MM.1S (cell line): ENCODE data around the gene ALKBH8.

Experiments
- DNase-seq: peaks from one replicate; pipeline ENCODE4 v3.0.0-alpha.2; 2015
- H2AFZ ChIP-seq: fragments of 300-600 bp; sonication (generic); 2 replicates; pipeline ENCODE4 v1.6.0; 2016; ENCODE audit warnings: antibody characterized with exemption, low read length
- H3F3A ChIP-seq: fragments of 300-600 bp; sonication (generic); 2 replicates; pipeline ENCODE4 v1.6.1; 2016; ENCODE audit warnings: mild to moderate bottlenecking, antibody characterized with exemption, low read length, moderate library complexity, mixed read lengths; ENCODE audit not compliant: insufficient read depth
- H3K27ac ChIP-seq: fragments of 300-600 bp; sonication (generic); 2 replicates; pipeline ENCODE4 v1.5.1; 2016; ENCODE audit warnings: mild to moderate bottlenecking, low read length
- H3K27me3 ChIP-seq: fragments of 300-600 bp; sonication (generic); replicated peaks from 2 replicates; pipeline ENCODE4 v1.6.0; 2016; ENCODE audit warnings: low read length; ENCODE audit not compliant: insufficient read depth
- H3K36me3 ChIP-seq: fragments of 300-600 bp; sonication (generic); replicated peaks from 2 replicates; pipeline ENCODE4 v1.6.1; 2016; ENCODE audit warnings: mild to moderate bottlenecking, low read length, mixed read lengths; ENCODE audit not compliant: insufficient read depth
- H3K4me1 ChIP-seq: fragments of 300-600 bp; sonication (generic); 2 replicates; pipeline ENCODE4 v1.6.1; 2016; ENCODE audit warnings: low read length, mixed read lengths
- H3K4me2 ChIP-seq: fragments of 300-600 bp; sonication (generic); 2 replicates; pipeline ENCODE4 v1.6.0; 2016; ENCODE audit warnings: low read depth, low read length
- H3K4me3 ChIP-seq: fragments of 300-600 bp; sonication (generic); 2 replicates; pipeline ENCODE4 v1.5.1; 2016; ENCODE audit warnings: low read length, mixed read lengths
- H3K79me2 ChIP-seq: fragments of 300-600 bp; sonication (generic); 2 replicates; pipeline ENCODE4 v1.6.1; 2016; ENCODE audit warnings: mixed run types, low read length, mixed read lengths
- H3K9ac ChIP-seq: fragments of 300-600 bp; sonication (generic); 2 replicates; pipeline ENCODE4 v1.6.1; 2016; ENCODE audit warnings: low read length, mixed read lengths
- H3K9me2 ChIP-seq: fragments of 300-600 bp; sonication (generic); replicated peaks from 2 replicates; pipeline ENCODE4 v1.6.1; 2016; ENCODE audit warnings: mild to moderate bottlenecking, low read length, mixed read lengths; ENCODE audit not compliant: insufficient read depth
- H3K9me3 ChIP-seq: fragments of 300-600 bp; sonication (generic); replicated peaks from 2 replicates; pipeline ENCODE4 v1.6.1; 2016; ENCODE audit warnings: mild to moderate bottlenecking, low read length, mixed read lengths; ENCODE audit not compliant: insufficient read depth
- H4K20me1 ChIP-seq: fragments of 300-600 bp; sonication (generic); 2 replicates; pipeline ENCODE4 v1.6.1; 2016; ENCODE audit warnings: mild to moderate bottlenecking, low read length, moderate library complexity, mixed read lengths; ENCODE audit not compliant: insufficient read depth
- CTCF ChIP-seq: fragments of 300-600 bp; sonication (generic); IDR thresholded peaks from 2 replicates; pipeline ENCODE4 v1.5.1; 2016; ENCODE audit warnings: antibody characterized with exemption, low read length, mixed read lengths
- EZH2 ChIP-seq: fragments of 300-600 bp; sonication (generic); optimal IDR thresholded peaks from 2 replicates; pipeline ENCODE3; 2017; ENCODE audit warnings: low read depth, mild to moderate bottlenecking, antibody characterized with exemption, low read length, mixed read lengths
- EZH2phosphoT487 ChIP-seq: fragments of 300-600 bp; sonication (generic); IDR thresholded peaks from 2 replicates; pipeline ENCODE4 v1.6.1; 2018; ENCODE audit warnings: antibody characterized with exemption, low read length

The ALKBH8 gene

DNA sequence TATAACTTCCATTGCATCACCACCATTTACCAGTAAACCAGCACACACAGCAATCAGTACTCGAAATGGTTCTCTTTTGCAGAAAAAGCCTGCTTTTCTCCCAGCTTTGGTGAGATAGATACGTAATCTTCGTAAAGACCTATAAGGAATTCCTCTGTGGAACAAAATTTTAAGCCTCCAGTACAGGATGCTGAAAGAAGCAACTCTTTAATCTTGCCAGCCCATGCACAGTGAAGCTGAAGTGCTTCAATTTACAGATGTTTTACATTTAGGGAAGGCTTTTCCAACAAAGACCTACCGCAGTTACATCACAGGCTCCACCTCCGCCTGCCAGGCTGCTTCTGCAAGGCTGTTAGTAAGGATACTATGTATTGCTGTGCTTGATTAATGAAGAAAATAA is 27.3 kb upstream of the ALKBH8 start:
- Histone ChIP-seq H3F3A (no peaks in the 10 kb centered on the region), H3K9me3 (no peaks in the 10 kb centered on the region), H4K20me1 (no peaks in the 10 kb centered on the region), H3K79me2 (no peaks in the 10 kb centered on the region), H3K4me2 (no peak overlapping the region), H3K36me3 (no peaks in the 10 kb centered on the region), H3K9ac (no peak overlapping the region), H3K27ac (no peak overlapping the region), H2AFZ (no peak overlapping the region), H3K27me3 (no peaks in the 10 kb centered on the region), H3K4me1 (no peaks in the 10 kb centered on the region), H3K9me2 (no peaks in the 10 kb centered on the region), H3K4me3 (no peak overlapping the region)
- no peak for DNase-seq
- no peak for TF ChIP-seq EZH2
- TF ChIP-seq EZH2phosphoT487: no peak
- TF ChIP-seq CTCF: no peak

GRCh38 chr11:107592231-107592590 is 26.7 kb upstream of the ALKBH8 start:
- H3K27ac ChIP-seq: no peak overlapping the region
- H3K27me3 ChIP-seq: no peaks in the 10 kb centered on the region
- H4K20me1 ChIP-seq: no peaks in the 10 kb centered on the region
- no peak for DNase-seq
- no peaks in the 10 kb centered on the region for H3K36me3 ChIP-seq
- H3F3A ChIP-seq: no peaks in the 10 kb centered on the region
- H3K4me1 ChIP-seq: no peaks in the 10 kb centered on the region
- no peak overlapping the region for H3K9ac ChIP-seq
- no peaks in the 10 kb centered on the region for H3K9me2 ChIP-seq
- H2AFZ ChIP-seq: no peak overlapping the region
- peak overlapping the region; percentile 96; the same call in 1 of the 2 replicates for H3K4me2 ChIP-seq
- H3K79me2 ChIP-seq: no peaks in the 10 kb centered on the region
- H3K4me3 ChIP-seq: 0 out of 2 replicates have a peak overlapping the region, but pooled peaks have one; percentile 89
- TF ChIP-seq EZH2phosphoT487 (no peak), CTCF (no peak), EZH2 (no peak)
- H3K9me3 ChIP-seq: no peaks in the 10 kb centered on the region

GRCh38 chr11:107591378-107592230 is 26.1 kb upstream of the ALKBH8 start:
- no peaks in the 10 kb centered on the region for H4K20me1 ChIP-seq
- peak overlapping the region; percentile 99 for H2AFZ ChIP-seq
- peak overlapping the region; percentile 51; the same call in 1 of the 2 replicates for H3K9ac ChIP-seq
- H3K27ac ChIP-seq: no peak overlapping the region
- TF ChIP-seq EZH2 (no peak), EZH2phosphoT487 (no peak), CTCF (no peak)
- peak; percentile 11 for DNase-seq
- H3K9me2 ChIP-seq: no peaks in the 10 kb centered on the region
- H3K4me1 ChIP-seq: no peaks in the 10 kb centered on the region
- peak overlapping the region; percentile 96 for H3K4me2 ChIP-seq
- no peaks in the 10 kb centered on the region for H3F3A ChIP-seq
- peak overlapping the region; percentile 89 for H3K4me3 ChIP-seq
- no peaks in the 10 kb centered on the region for H3K27me3 ChIP-seq
- H3K9me3 ChIP-seq: no peaks in the 10 kb centered on the region
- H3K79me2 ChIP-seq: no peaks in the 10 kb centered on the region
- no peaks in the 10 kb centered on the region for H3K36me3 ChIP-seq
